Measurements from ENCODE around the gene FERMT1. TPM values are rescaled to one million over a fixed set of nuclear protein-coding genes. Genes with fewer than 3 reads are reported as not detected.
A peak's percentile ranks its signal among the peaks of the same experiment; 100 is the strongest.

FERMT1 gene
- total and polyA plus RNA-seq, 7 donors: 0.03 to 1.0 (median 0.13) TPM

DNA sequence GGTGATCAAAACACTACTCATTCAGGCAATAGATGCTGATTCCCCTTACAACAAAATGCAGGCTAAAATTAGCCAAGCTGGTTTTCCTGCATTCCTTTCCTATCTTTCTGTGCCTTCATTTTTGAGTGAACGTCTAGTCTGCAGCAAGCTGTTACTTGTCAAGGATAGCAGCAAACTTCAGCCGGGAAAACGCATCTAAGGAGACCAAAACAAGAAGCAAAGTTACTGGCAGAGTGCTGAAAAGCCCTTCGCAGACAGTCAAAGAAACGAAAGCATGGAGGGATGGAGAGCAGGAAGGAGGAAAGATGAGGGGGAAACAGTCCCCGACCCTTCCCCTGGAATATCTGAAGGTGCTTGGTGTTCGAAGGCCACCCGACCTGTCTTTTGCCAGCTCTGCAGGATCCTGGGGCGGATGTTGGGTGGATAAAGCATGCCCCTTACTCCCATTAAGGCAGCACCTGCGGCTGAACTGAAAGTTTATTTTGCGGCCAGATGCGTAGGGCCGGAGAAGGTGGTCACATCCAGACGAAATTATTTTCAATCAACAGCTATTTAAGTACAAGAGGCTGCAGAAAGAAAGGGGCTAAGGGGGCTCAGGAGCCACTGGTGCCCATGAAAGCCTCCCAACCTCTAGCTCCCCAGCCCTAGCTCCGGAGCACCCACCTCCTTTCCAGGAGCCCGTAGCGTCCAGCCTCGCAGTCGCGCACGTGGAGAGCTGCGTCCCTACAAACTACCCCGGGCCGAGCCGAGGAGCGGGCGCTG is 538 bp downstream of the FERMT1 start:
- Histone ChIP-seq H3K4me1 (no peaks in the 10 kb centered on the region), H3K4me3 (peak overlapping the region; percentile 62), H3K36me3 (ENCODE audit: insufficient read depth in 1 of 2, low read depth in 1 of 2) (no peaks in the 10 kb centered on the region), H3K27ac (no peak overlapping the region), H3K9me3 (no peaks in the 10 kb centered on the region), H3K27me3 (ENCODE audit: insufficient read depth in 3 of 3, low read length in 2 of 3) (peaks cover 0 to 38% (median 0%) of the 10 kb centered on the region in 3 donors)
- ATAC-seq: peak in 3 of 4 donors; percentile 9 to 54 (median 16)
- intact Hi-C loops (cut with DNase I): no loop called here
- DNase-seq: no peak
- TF ChIP-seq, protein P1, sequence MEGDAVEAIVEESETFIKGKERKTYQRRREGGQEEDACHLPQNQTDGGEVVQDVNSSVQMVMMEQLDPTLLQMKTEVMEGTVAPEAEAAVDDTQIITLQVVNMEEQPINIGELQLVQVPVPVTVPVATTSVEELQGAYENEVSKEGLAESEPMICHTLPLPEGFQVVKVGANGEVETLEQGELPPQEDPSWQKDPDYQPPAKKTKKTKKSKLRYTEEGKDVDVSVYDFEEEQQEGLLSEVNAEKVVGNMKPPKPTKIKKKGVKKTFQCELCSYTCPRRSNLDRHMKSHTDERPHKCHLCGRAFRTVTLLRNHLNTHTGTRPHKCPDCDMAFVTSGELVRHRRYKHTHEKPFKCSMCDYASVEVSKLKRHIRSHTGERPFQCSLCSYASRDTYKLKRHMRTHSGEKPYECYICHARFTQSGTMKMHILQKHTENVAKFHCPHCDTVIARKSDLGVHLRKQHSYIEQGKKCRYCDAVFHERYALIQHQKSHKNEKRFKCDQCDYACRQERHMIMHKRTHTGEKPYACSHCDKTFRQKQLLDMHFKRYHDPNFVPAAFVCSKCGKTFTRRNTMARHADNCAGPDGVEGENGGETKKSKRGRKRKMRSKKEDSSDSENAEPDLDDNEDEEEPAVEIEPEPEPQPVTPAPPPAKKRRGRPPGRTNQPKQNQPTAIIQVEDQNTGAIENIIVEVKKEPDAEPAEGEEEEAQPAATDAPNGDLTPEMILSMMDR (IDR thresholded peaks at IDR 0.05): no peak
- 5 to 7% (median 7%) methylated on average over 24 to 27 of the region's 27 CpGs for WGBS, 3 donors

DNA sequence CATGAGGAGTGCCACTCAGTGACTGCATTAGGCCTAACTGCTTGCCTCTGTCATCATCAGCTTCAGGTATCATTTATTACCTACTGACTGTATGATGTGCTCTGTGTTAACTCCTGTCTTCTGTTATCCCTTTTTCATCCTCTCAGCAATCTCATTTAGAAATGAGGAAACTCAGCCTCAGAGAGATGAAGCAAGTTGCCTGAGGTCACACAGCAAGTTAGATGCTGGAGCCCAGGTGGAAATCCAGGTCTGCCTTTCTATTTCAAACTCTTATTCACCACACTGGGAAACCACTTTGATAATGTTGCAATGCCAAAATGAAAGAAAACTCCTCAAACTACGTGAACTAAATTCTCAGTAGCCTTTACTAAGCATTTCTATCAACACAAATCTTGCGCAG is 1.3 kb downstream of the FERMT1 start:
- H3K36me3 ChIP-seq (ENCODE audit: insufficient read depth in 1 of 2, low read depth in 1 of 2): no peaks in the 10 kb centered on the region
- no peak overlapping the region for H3K27ac ChIP-seq
- H3K9me3 ChIP-seq: no peaks in the 10 kb centered on the region
- DNase-seq (no peak), ATAC-seq (no peak)
- no peak overlapping the region for H3K4me3 ChIP-seq
- intact Hi-C loops (cut with DNase I): no loop called here
- peaks cover 0 to 38% (median 0%) of the 10 kb centered on the region in 3 donors for H3K27me3 ChIP-seq (ENCODE audit: insufficient read depth in 3 of 3, low read length in 2 of 3)
- TF ChIP-seq, protein P1 (IDR thresholded peaks at IDR 0.05): no peak
- H3K4me1 ChIP-seq: no peaks in the 10 kb centered on the region
- 82 to 93% (median 82%) methylated on average over 2 of the region's 2 CpGs for WGBS, 3 donors

DNA sequence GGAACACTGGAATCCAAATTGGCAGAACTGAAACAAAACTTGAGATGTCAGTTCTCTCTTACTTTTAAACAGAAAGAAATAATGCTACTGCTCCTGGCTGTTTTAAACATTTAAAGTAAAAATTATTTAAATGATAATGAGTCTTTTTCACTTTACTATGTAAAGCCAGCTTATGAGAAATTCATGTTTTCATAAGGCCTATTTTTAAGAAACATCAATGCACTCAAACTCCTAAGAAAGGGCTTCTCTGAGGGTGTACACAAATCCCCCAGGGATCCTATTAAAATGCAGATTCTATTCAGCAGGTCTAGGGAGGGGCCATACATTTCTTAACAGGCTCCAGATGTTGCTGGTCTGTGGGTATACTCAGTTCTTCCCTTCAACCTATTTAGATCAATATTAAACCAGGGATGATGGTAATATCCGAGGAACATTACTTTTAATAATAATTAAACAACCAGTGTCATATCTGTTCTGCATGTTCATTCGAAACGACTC is 2.3 kb downstream of the FERMT1 start:
- DNase-seq (no peak), ATAC-seq (no peak)
- Histone ChIP-seq H3K36me3 (ENCODE audit: insufficient read depth in 1 of 2, low read depth in 1 of 2) (no peaks in the 10 kb centered on the region), H3K9me3 (no peaks in the 10 kb centered on the region), H3K4me1 (no peaks in the 10 kb centered on the region), H3K4me3 (no peak overlapping the region), H3K27me3 (ENCODE audit: insufficient read depth in 3 of 3, low read length in 2 of 3) (peaks cover 0 to 36% (median 0%) of the 10 kb centered on the region in 3 donors), H3K27ac (no peak overlapping the region)
- TF ChIP-seq, protein P1 (IDR thresholded peaks at IDR 0.05): no peak
- intact Hi-C loops (cut with DNase I): no loop called here
- WGBS, 3 donors: 80 to 84% (median 82%) methylated on average over 3 of the region's 3 CpGs

DNA sequence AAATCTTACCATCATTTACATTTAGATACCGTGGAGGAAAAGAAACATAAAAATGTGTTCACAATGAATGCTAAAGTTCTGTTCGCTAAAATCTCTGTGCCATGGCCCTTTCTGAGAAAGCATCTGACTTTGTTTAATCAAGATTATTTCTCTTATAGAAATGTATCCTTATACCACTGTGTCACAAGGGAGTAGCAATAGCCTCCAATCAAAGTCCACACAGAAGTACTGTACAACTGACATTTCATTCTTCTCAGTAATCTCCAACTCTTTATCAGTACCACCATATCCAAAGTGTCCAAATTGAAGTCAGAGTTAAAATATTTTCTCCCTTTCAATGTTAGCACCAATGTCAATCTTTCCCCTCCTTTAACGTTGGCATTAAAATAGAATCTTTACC is 6.1 kb downstream of the FERMT1 start:
- H3K4me1 ChIP-seq: no peaks in the 10 kb centered on the region
- TF ChIP-seq, protein P1 (IDR thresholded peaks at IDR 0.05): no peak
- intact Hi-C loops (cut with DNase I): no loop called here
- no peak overlapping the region for H3K27ac ChIP-seq
- 84 to 89% (median 88%) methylated on average over 3 of the region's 3 CpGs for WGBS, 3 donors
- ATAC-seq (no peak), DNase-seq (no peak)
- no peaks in the 10 kb centered on the region for H3K36me3 ChIP-seq (ENCODE audit: insufficient read depth in 1 of 2, low read depth in 1 of 2)
- no peak overlapping the region for H3K4me3 ChIP-seq
- peaks cover 0 to 9% (median 0%) of the 10 kb centered on the region in 3 donors for H3K27me3 ChIP-seq (ENCODE audit: insufficient read depth in 3 of 3, low read length in 2 of 3)
- peaks cover 14% of the 10 kb centered on the region for H3K9me3 ChIP-seq
